ENCODE measurements around the gene ERBB4.

DNA sequence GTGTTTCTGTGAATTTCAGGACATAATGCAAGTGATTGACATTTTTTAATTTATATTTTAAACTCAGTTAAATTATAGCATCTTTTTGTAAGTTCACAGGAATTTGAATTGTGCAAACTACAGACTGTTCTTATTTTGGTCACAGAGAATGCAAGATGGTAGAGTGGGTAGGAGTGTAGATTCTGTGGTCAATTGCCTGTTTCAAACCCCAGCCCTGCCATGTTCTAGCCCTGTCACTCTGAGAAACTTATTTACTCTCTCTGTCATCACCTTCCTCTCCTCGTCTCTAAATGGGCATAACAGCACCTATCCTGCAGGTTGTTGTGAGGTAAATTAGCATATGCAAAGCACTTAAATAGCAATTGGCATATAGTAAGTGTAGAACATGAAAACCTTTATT is 1102.4 kb downstream of the ERBB4 start:
- no peak for TF ChIP-seq ZSCAN20 (CRISPR knock-in tag; IDR thresholded peaks at IDR 0.05)
- TF ChIP-seq HOXA7 (CRISPR knock-in tag; IDR thresholded peaks at IDR 0.05) = no peak
- no peak for TF ChIP-seq USF2 (IDR thresholded peaks at IDR 0.05)
